IMR-90 (cell line): ENCODE data around the gene ZCCHC17. TPM values are rescaled to one million over a fixed set of nuclear protein-coding genes. Genes with fewer than 3 reads are reported as not detected.

Experiments
- ATAC-seq: fragments of 200-7000 bp; cut with Tn5 transposase; 2 replicates; pipeline ENCODE4 v1.9.1; 2020; ENCODE audit warnings: low read depth, mild to moderate bottlenecking, moderate library complexity
- BruUV-seq: library from RNA; stranded (reverse); fragments of 400-500 nt; replicated peaks from 2 replicates; lab custom pipeline; 2021; lab: Mats Ljungman, UMichigan
- CTCF ChIA-PET: fragments of 300-600 bp; formaldehyde crosslinking; extraction: SDS; loops from one replicate; lab custom pipeline; 2021; ENCODE audit warnings: antibody characterized with exemption; lab: Yijun Ruan, JAX
- POLR2A ChIA-PET: fragments of 300-600 bp; sonication (Branson Sonifier 250); formaldehyde crosslinking; loops from one replicate; lab custom pipeline; 2022; ENCODE audit warnings: antibody characterized with exemption; ENCODE audit not compliant: unreplicated experiment; lab: Charles Lee
- DNase-seq: peaks from one replicate; pipeline ENCODE4 v3.0.0; 2013
- H2AFZ ChIP-seq: replicated peaks from 2 replicates; pipeline ENCODE3; 2013; ENCODE audit warnings: low read length, mild to moderate bottlenecking; ENCODE audit not compliant: poor library complexity
- H2AK5ac ChIP-seq: 2 replicates; pipeline ENCODE4 v1.6.1; 2013; ENCODE audit warnings: low read depth, low read length, inconsistent platforms
- H2AK9ac ChIP-seq: replicated peaks from 2 replicates; pipeline ENCODE3; 2013; ENCODE audit warnings: mild to moderate bottlenecking, low read depth, low read length, moderate library complexity; ENCODE audit not compliant: poor library complexity
- H2BK120ac ChIP-seq: 2 replicates; pipeline ENCODE4 v1.6.1; 2013; ENCODE audit warnings: low read depth, low read length, inconsistent platforms
- H2BK15ac ChIP-seq: 3 replicates; pipeline ENCODE4 v1.6.1; 2013; ENCODE audit warnings: low read depth, low read length, inconsistent platforms
- H2BK20ac ChIP-seq: 2 replicates; pipeline ENCODE4 v1.6.1; 2013; ENCODE audit warnings: low read depth, mild to moderate bottlenecking, inconsistent platforms, low read length, moderate library complexity
- H2BK5ac ChIP-seq: 2 replicates; pipeline ENCODE4 v1.6.1; 2013; ENCODE audit warnings: mild to moderate bottlenecking, low read depth, low read length, inconsistent platforms; ENCODE audit not compliant: poor library complexity, severe bottlenecking
- H3K14ac ChIP-seq: replicated peaks from 2 replicates; pipeline ENCODE4 v1.6.1; 2013; ENCODE audit warnings: low read depth, low read length, inconsistent platforms
- H3K18ac ChIP-seq: 2 replicates; pipeline ENCODE4 v1.6.1; 2013; ENCODE audit warnings: low read depth, low read length, control low read depth
- H3K23ac ChIP-seq: 2 replicates; pipeline ENCODE4 v1.6.1; 2013; ENCODE audit warnings: low read depth, low read length, inconsistent platforms
- H3K27ac ChIP-seq: 2 replicates; pipeline ENCODE4 v1.5.1; 2013; ENCODE audit warnings: mild to moderate bottlenecking, control low read depth, low read length; ENCODE audit not compliant: insufficient read depth
- H3K27me3 ChIP-seq: 2 replicates; pipeline ENCODE4 v1.6.1; 2013; ENCODE audit warnings: low read length; ENCODE audit not compliant: control insufficient read depth, insufficient read depth
- H3K36me3 ChIP-seq: 2 replicates; pipeline ENCODE4 v1.6.1; 2013; ENCODE audit warnings: low read length, mixed read lengths; ENCODE audit not compliant: control insufficient read depth, insufficient read depth
- H3K4ac ChIP-seq: 2 replicates; pipeline ENCODE4 v1.6.1; 2013; ENCODE audit warnings: low read depth, low read length, inconsistent platforms
- H3K4me1 ChIP-seq: 2 replicates; pipeline ENCODE4 v1.6.1; 2013; ENCODE audit warnings: low read length, mixed read lengths; ENCODE audit not compliant: control insufficient read depth, insufficient read depth
- H3K4me2 ChIP-seq: 2 replicates; pipeline ENCODE4 v1.6.1; 2013; ENCODE audit warnings: low read depth, mild to moderate bottlenecking, control low read depth, low read length, moderate library complexity
- H3K4me3 ChIP-seq: 2 replicates; pipeline ENCODE4 v1.5.1; 2013; ENCODE audit warnings: low read depth, mild to moderate bottlenecking, control low read depth, low read length, moderate library complexity; ENCODE audit not compliant: insufficient read depth
- H3K56ac ChIP-seq: 2 replicates; pipeline ENCODE4 v1.6.1; 2013; ENCODE audit warnings: low read length, inconsistent platforms; ENCODE audit not compliant: insufficient read depth; ENCODE audit errors: extremely low read depth
- H3K79me1 ChIP-seq, 2 experiments: 2 replicates each; pipeline ENCODE4 v1.6.1; 2013; ENCODE audit warnings: low read length in 2 of 2, inconsistent platforms in 1 of 2, low read depth in 1 of 2
- H3K9ac ChIP-seq: 2 replicates; pipeline ENCODE4 v1.6.1; 2013; ENCODE audit warnings: low read depth, low read length, control low read depth
- H3K9me1 ChIP-seq: 2 replicates; pipeline ENCODE4 v1.6.1; 2013; ENCODE audit warnings: low read length, inconsistent platforms; ENCODE audit not compliant: insufficient read depth
- H3K9me3 ChIP-seq: 2 replicates; pipeline ENCODE4 v1.6.1; 2013; ENCODE audit warnings: low read length; ENCODE audit not compliant: control insufficient read depth, insufficient read depth
- H4K20me1 ChIP-seq: 2 replicates; pipeline ENCODE4 v1.6.1; 2013; ENCODE audit warnings: low read length, inconsistent platforms; ENCODE audit not compliant: insufficient read depth
- H4K5ac ChIP-seq: 2 replicates; pipeline ENCODE4 v1.6.1; 2013; ENCODE audit warnings: mild to moderate bottlenecking, low read depth, low read length, control low read depth
- H4K8ac ChIP-seq, 2 experiments: 2 replicates each; pipeline ENCODE4 v1.6.1; 2013; ENCODE audit warnings: low read depth in 2 of 2, low read length in 2 of 2, control low read depth in 1 of 2, inconsistent platforms in 1 of 2
- H4K91ac ChIP-seq: 2 replicates; pipeline ENCODE4 v1.6.1; 2013; ENCODE audit warnings: low read depth, low read length, inconsistent platforms; ENCODE audit not compliant: insufficient read depth
- BHLHE40 ChIP-seq: fragments of 150-350 bp; IDR thresholded peaks from 2 replicates; pipeline ENCODE4 v1.6.1; 2016; ENCODE audit warnings: mild to moderate bottlenecking, low read depth, low read length
- CEBPB ChIP-seq: IDR thresholded peaks from 2 replicates; pipeline ENCODE4 v1.6.1; 2012; ENCODE audit warnings: low read depth, low read length, improper control_type of control experiment
- CTCF ChIP-seq: conservative IDR thresholded peaks from 2 replicates; pipeline ENCODE4 v1.5.1; 2012; ENCODE audit warnings: mild to moderate bottlenecking, low read depth, low read length, improper control_type of control experiment
- FOS ChIP-seq: fragments of 150-350 bp; IDR thresholded peaks from 2 replicates; pipeline ENCODE4 v1.6.1; 2016; ENCODE audit warnings: low read depth, low read length
- MAZ ChIP-seq: IDR thresholded peaks from 2 replicates; pipeline ENCODE4 v1.6.1; 2012; ENCODE audit warnings: low read depth, mild to moderate bottlenecking, low read length, improper control_type of control experiment, moderate library complexity, borderline replicate concordance
- NFE2L2 ChIP-seq: fragments of 150-350 bp; IDR thresholded peaks from 2 replicates; pipeline ENCODE4 v1.6.1; 2016; ENCODE audit warnings: low read depth, mild to moderate bottlenecking, low read length
- RAD21 ChIP-seq: IDR thresholded peaks from 2 replicates; pipeline ENCODE4 v1.6.1; 2012; ENCODE audit warnings: low read length, improper control_type of control experiment
- RCOR1 ChIP-seq: IDR thresholded peaks from 2 replicates; pipeline ENCODE4 v1.6.1; 2012; ENCODE audit warnings: mild to moderate bottlenecking, low read length, improper control_type of control experiment; ENCODE audit not compliant: insufficient replicate concordance
- SMC3 ChIP-seq: fragments of 150-350 bp; IDR thresholded peaks from 2 replicates; pipeline ENCODE4 v1.6.1; 2016; ENCODE audit warnings: low read depth, mild to moderate bottlenecking, antibody characterized with exemption, low read length, moderate library complexity
- USF2 ChIP-seq: fragments of 150-350 bp; IDR thresholded peaks from 2 replicates; pipeline ENCODE4 v1.6.1; 2017; ENCODE audit warnings: mild to moderate bottlenecking, antibody characterized with exemption, low read length, low read depth
- WGBS, 2 experiments: methylation state at CpG; one replicate each; pipeline versions ENCODE4 v1.1.5 to v1.1.7; 2013; ENCODE audit warnings: missing lambda C conversion rate in 2 of 2; ENCODE audit not compliant: insufficient read length in 1 of 2; ENCODE audit errors: extremely low coverage in 2 of 2; 5-methylcytosine and 5-hydroxymethylcytosine counted together
- dilution Hi-C: fragments of 300-500 bp; cut with HindIII; formaldehyde crosslinking; loops from one replicate; pipeline ENCODE4 v1.14.3; 2018; ENCODE audit warnings: low sequenced_read_pairs; ENCODE audit not compliant: unreplicated experiment
- in situ Hi-C: fragments of 300-500 bp; cut with MboI; formaldehyde crosslinking; loops from 3 replicates; pipeline ENCODE4 v1.14.3; 2019; ENCODE audit warnings: low sequenced_read_pairs, inconsistent platforms, mixed read lengths
- intact Hi-C: fragments of 100-400 bp; cut with micrococcal nuclease; formaldehyde crosslinking; loops from 2 replicates; pipeline ENCODE4 v1.10.0; 2022
- polyA plus RNA-seq, 3 experiments: library from polyadenylated mRNA; depleted of rRNA; stranded (reverse); fragments of >200 nt; gene quantifications; 2 replicates each; pipeline ENCODE4 v1.2.3, GENCODE V29; 2012; ENCODE audit warnings: low replicate concordance in 1 of 3
- total RNA-seq: library from RNA; depleted of rRNA; stranded (reverse); fragments of >200 nt; gene quantifications from 2 replicates; pipeline ENCODE4 v1.2.3, GENCODE V29; 2012
- TF ChIP-seq, protein P1 (sequence below): fragments of 150-350 bp; IDR thresholded peaks from 2 replicates; pipeline ENCODE4 v1.6.1; 2016; ENCODE audit warnings: low read depth, mild to moderate bottlenecking, low read length, moderate library complexity, borderline replicate concordance

Gene ZCCHC17
- total and polyA plus RNA-seq, 2 of the 4 experiments (the other 2 are of a cell fraction), result 48.4 to 48.9 TPM

DNA sequence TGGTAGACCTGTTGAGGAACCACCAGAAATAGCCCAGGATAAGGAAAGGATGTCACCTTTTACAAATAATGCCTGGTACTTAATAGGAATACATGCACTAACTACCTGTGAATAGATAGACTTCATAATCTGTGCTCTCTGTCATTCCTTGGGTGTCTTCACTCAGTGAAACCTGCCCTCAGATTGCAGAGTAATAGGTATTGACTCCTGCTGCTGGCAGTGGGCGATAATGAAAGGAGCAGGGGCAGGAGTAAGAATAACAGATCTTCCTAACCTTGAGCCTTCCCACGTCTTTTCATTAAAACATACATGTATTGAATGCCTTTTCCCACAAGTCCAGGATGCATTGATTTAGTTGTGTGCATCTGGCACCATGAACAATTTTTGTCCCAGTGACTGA is 59.6 kb downstream of the ZCCHC17 start:
- dilution Hi-C loops, result no loop called here
- BruUV-seq, result no TSS peak
- H2AFZ ChIP-seq, result no peak overlapping the region
- TF ChIP-seq CEBPB (no peak), RCOR1 (no peak), FOS (no peak), BHLHE40 (no peak), MAZ (no peak), NFE2L2 (no peak), SMC3 (no peak), RAD21 (no peak), CTCF (no peak), USF2 (no peak)
- TF ChIP-seq, protein P1, sequence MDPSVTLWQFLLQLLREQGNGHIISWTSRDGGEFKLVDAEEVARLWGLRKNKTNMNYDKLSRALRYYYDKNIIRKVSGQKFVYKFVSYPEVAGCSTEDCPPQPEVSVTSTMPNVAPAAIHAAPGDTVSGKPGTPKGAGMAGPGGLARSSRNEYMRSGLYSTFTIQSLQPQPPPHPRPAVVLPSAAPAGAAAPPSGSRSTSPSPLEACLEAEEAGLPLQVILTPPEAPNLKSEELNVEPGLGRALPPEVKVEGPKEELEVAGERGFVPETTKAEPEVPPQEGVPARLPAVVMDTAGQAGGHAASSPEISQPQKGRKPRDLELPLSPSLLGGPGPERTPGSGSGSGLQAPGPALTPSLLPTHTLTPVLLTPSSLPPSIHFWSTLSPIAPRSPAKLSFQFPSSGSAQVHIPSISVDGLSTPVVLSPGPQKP, result no peak
- H4K20me1 ChIP-seq, result no peaks in the 10 kb centered on the region
- no peak overlapping the region for H3K4ac ChIP-seq
- ATAC-seq (no peak), DNase-seq (no peak)
- no peak overlapping the region for H3K4me3 ChIP-seq
- H4K8ac ChIP-seq, result no peak overlapping the region
- H3K56ac ChIP-seq, result no peak overlapping the region
- no peaks in the 10 kb centered on the region for H3K4me1 ChIP-seq
- no peak overlapping the region for H2AK5ac ChIP-seq
- H3K9me3 ChIP-seq, result no peaks in the 10 kb centered on the region
- intact Hi-C loops, result no loop called here
- no peak overlapping the region for H4K91ac ChIP-seq
- in situ Hi-C loops, result no loop called here
- H2BK120ac ChIP-seq, result no peak overlapping the region
- no CpG with 5 or more reads among the region's 2 CpGs for WGBS, 2 experiments
- H3K14ac ChIP-seq, result no peak overlapping the region
- POLR2A ChIA-PET, result no interaction called here
- H2BK15ac ChIP-seq, result no peak overlapping the region
- H2AK9ac ChIP-seq, result no peak overlapping the region
- H3K79me1 ChIP-seq, result peaks cover 0 to 2% of the 10 kb centered on the region in 2 experiments; a peak in 1 of 4 replicates
- H3K9ac ChIP-seq, result no peak overlapping the region
- H3K27ac ChIP-seq, result no peak overlapping the region
- H2BK20ac ChIP-seq, result no peak overlapping the region
- H3K18ac ChIP-seq, result no peak overlapping the region
- H3K4me2 ChIP-seq, result no peak overlapping the region
- peaks cover 8% of the 10 kb centered on the region for H3K36me3 ChIP-seq
- no peak overlapping the region for H3K23ac ChIP-seq
- CTCF ChIA-PET, result interaction anchor here (0.6 kb wide), 1 partner anchor 50 kb away, joined by 6 read pairs; no protein-coding TSS in a partner anchor
- no peaks in the 10 kb centered on the region for H3K27me3 ChIP-seq
- peaks cover 3% of the 10 kb centered on the region; the same call in 1 of the 2 replicates for H3K9me1 ChIP-seq
- no peak overlapping the region for H2BK5ac ChIP-seq
- no peak overlapping the region for H4K5ac ChIP-seq
